ENCODE results near the gene HIVEP3.

HIVEP3 gene

GRCh38 chr1:41499591-41499990 is 419.1 kb downstream of the HIVEP3 start:
- no peak for TF ChIP-seq CTCF (conservative IDR thresholded peaks at IDR 0.05; ENCODE audit: low read length)
- DNase-seq (ENCODE audit: low read depth), result no peak
- H3K4me3 ChIP-seq (ENCODE audit: low read length), result no peak overlapping the region

- H3K4me3 ChIP-seq (ENCODE audit: low read length), result no peak overlapping the region
- peak; percentile 88 for DNase-seq (ENCODE audit: low read depth)
- no peak for TF ChIP-seq CTCF (conservative IDR thresholded peaks at IDR 0.05; ENCODE audit: low read length)
Measured at GRCh38 chr1:41498804-41499203, 419.9 kb downstream of the HIVEP3 start.

GRCh38 chr1:41498391-41498790 is 420.3 kb downstream of the HIVEP3 start:
- TF ChIP-seq CTCF (conservative IDR thresholded peaks at IDR 0.05; ENCODE audit: low read length), result no peak
- no peak overlapping the region for H3K4me3 ChIP-seq (ENCODE audit: low read length)
- DNase-seq (ENCODE audit: low read depth), result no peak

GRCh38 chr1:41497461-41498030 is 421.2 kb downstream of the HIVEP3 start:
- DNase-seq (ENCODE audit: low read depth), result no peak
- no peak overlapping the region for H3K4me3 ChIP-seq (ENCODE audit: low read length)
- no peak for TF ChIP-seq CTCF (conservative IDR thresholded peaks at IDR 0.05; ENCODE audit: low read length)

- no peak for DNase-seq (ENCODE audit: low read depth)
- TF ChIP-seq CTCF (conservative IDR thresholded peaks at IDR 0.05; ENCODE audit: low read length), result no peak
- H3K4me3 ChIP-seq (ENCODE audit: low read length), result no peak overlapping the region
Measured at GRCh38 chr1:41497056-41497440, 421.7 kb downstream of the HIVEP3 start.

GRCh38 chr1:41496080-41497055 is 422.4 kb downstream of the HIVEP3 start:
- peak overlapping the region; percentile 39 for H3K4me3 ChIP-seq (ENCODE audit: low read length)
- TF ChIP-seq CTCF (conservative IDR thresholded peaks at IDR 0.05; ENCODE audit: low read length), result no peak

More at GRCh38 chr1:41496080-41497055, 422.4 kb downstream of the HIVEP3 start:
- peak; percentile 90 for DNase-seq (ENCODE audit: low read depth)

Measured in AG10803 (cell line).